HT-29 (cell line): Measurements from ENCODE around the gene SPRED1. TPM values are rescaled to one million over a fixed set of nuclear protein-coding genes. Genes with fewer than 3 reads are reported as not detected.

Experiments
- DNase-seq: peaks from one replicate; pipeline ENCODE4 v3.0.0-alpha.2; 2015; ENCODE audit warnings: low spot score
- total RNA-seq: library from RNA; depleted of rRNA; stranded (reverse); fragments of >200 nt; shearing (Covaris generic); gene quantifications from 2 replicates; pipeline ENCODE4 v1.2.3, GENCODE V29; 2014

The SPRED1 gene
- total RNA-seq, 1 experiment from 2014 or later: 36.0 TPM

- no peak for DNase-seq
Observed at GRCh38 chr15:38281031-38281430, 28.4 kb downstream of the SPRED1 start.

- no peak for DNase-seq
Observed at GRCh38 chr15:38283010-38283409, 30.4 kb downstream of the SPRED1 start.

GRCh38 chr15:38285456-38285855 lies 32.8 kb downstream of the SPRED1 start:
- DNase-seq: no peak

- DNase-seq: no peak
Observed at GRCh38 chr15:38294126-38294525, 41.5 kb downstream of the SPRED1 start.

- DNase-seq: no peak
Observed at GRCh38 chr15:38297623-38298388, 45.2 kb downstream of the SPRED1 start.

- no peak for DNase-seq
Observed at GRCh38 chr15:38299216-38299615, 46.6 kb downstream of the SPRED1 start.

- no peak for DNase-seq
Observed at GRCh38 chr15:38300395-38300794, 47.8 kb downstream of the SPRED1 start.

- no peak for DNase-seq
Observed at GRCh38 chr15:38304481-38304880, 51.8 kb downstream of the SPRED1 start.

GRCh38 chr15:38307251-38307650 lies 54.6 kb downstream of the SPRED1 start:
- no peak for DNase-seq

GRCh38 chr15:38307861-38308641 lies 55.4 kb downstream of the SPRED1 start:
- DNase-seq: no peak

GRCh38 chr15:38308797-38309196 lies 56.2 kb downstream of the SPRED1 start:
- DNase-seq: no peak

- no peak for DNase-seq
Observed at GRCh38 chr15:38312190-38312589, 59.6 kb downstream of the SPRED1 start.

- no peak for DNase-seq
Observed at GRCh38 chr15:38316311-38316710, 63.7 kb downstream of the SPRED1 start.

- DNase-seq: no peak
Observed at GRCh38 chr15:38320181-38320580, 67.5 kb downstream of the SPRED1 start.

- no peak for DNase-seq
Observed at GRCh38 chr15:38320866-38321265, 68.2 kb downstream of the SPRED1 start.

- no peak for DNase-seq
Observed at GRCh38 chr15:38323895-38324294, 71.3 kb downstream of the SPRED1 start.

- no peak for DNase-seq
Observed at GRCh38 chr15:38324939-38325647, 72.5 kb downstream of the SPRED1 start.

GRCh38 chr15:38325648-38325990 lies 73.0 kb downstream of the SPRED1 start:
- no peak for DNase-seq

- no peak for DNase-seq
Observed at GRCh38 chr15:38332711-38333110, 80.1 kb downstream of the SPRED1 start.

- DNase-seq: no peak
Observed at GRCh38 chr15:38335116-38335515, 82.5 kb downstream of the SPRED1 start.

- no peak for DNase-seq
Observed at GRCh38 chr15:38344351-38344750, 91.7 kb downstream of the SPRED1 start.

- DNase-seq: no peak
Observed at GRCh38 chr15:38349251-38349650, 96.6 kb downstream of the SPRED1 start.
